GM12891 (cell line): ENCODE results near the gene IFIT5.
"Not testable (repeated sequence)": the region's sequence is repeated elsewhere in the genome, so short reads cannot be mapped to it uniquely, and the experiment has no call there.

Source experiments
- PAX5 ChIP-seq: IDR thresholded peaks from 2 replicates; pipeline ENCODE4 v1.6.1; 2011; ENCODE audit warnings: low read length, moderate library complexity, mild to moderate bottlenecking; ENCODE audit not compliant: insufficient read depth, severe bottlenecking
- POLR2A ChIP-seq: IDR thresholded peaks from 2 replicates; pipeline ENCODE4 v1.6.1; 2011; ENCODE audit warnings: low read depth, low read length, control low read depth
- POLR2AphosphoS5 ChIP-seq: IDR thresholded peaks from 2 replicates; pipeline ENCODE4 v1.6.1; 2011; ENCODE audit warnings: low read depth, low read length, control low read depth
- TAF1 ChIP-seq: IDR thresholded peaks from 2 replicates; pipeline ENCODE4 v1.6.1; 2011; ENCODE audit warnings: low read depth, low read length, control low read depth

DNA sequence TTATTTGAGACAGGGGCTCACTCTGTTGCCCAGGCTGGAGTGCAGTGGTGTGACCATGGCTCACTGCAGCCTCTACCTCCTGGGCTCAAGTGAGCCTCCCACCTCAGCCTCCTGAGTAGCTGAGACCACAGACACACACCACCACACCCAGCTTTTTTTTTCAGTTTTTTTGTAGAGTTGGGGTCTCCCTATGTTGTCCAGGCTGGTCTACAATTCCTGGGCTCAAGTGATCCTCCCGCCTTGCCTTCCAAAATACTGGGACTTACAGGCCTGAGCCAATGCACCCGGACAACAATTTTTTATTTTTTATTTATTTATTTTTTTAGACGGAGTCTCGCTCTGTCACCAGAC is 23.2 kb upstream of the IFIT5 start:
- TF ChIP-seq POLR2AphosphoS5, POLR2A, TAF1, PAX5: not testable (repeated sequence)
